ENCODE results near the gene RAD51B. TPM values are rescaled to one million over a fixed set of nuclear protein-coding genes. Genes with fewer than 3 reads are reported as not detected.
A peak's percentile ranks its signal among the peaks of the same experiment; 100 is the strongest.
"Not testable (repeated sequence)": the region's sequence is repeated elsewhere in the genome, so short reads cannot be mapped to it uniquely, and the experiment has no call there.

RAD51B gene
- total and polyA plus RNA-seq, 8 donors: 1.8 to 30.7 (median 15.3) TPM

DNA sequence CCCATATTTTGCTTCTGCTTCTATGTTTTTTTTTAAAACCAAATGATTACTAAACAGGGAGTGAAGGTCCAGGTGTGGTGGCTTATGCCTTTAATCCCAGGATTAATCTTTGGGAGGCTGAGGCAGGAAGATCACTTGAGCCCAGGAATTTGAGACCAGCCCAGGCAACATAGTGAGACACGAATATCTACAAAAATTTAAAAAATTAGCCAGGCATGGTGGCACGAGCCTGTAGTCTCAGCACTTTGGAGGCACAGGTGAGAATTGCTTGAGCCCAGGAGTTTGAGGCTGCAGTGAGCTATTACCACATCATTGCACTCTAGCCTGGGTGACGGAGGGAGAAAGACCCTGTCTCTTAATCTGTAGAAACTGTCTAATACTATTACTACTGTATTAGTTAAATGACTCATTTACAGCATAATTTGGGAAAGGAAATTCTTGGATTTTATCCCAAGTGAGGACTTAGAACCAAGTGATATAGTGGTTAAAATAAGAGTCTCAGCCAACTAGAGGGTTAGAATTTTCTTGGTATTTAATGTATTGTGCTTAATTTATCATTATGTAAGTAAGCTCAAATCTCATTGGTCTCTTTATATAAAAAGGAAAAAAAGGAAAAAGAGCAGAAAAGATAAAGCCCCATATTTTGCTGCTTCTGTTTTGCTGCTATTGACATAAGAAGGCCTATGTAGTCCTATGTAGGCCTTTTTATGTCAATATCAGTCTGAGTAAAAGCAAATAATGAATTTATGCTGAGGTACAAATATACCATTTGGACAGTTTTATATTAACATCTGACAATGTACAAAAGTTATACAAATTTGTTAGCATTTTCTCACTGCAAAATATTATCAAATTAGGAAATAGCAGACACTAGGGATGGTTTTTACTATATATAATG lies 163.4 kb downstream of the RAD51B start:
- intact Hi-C loops (cut with DNase I; ENCODE audit: low total_unique reads): no loop called here
- no peaks in the 10 kb centered on the region for H3K36me3 ChIP-seq
- DNase-seq: no peak
- H3K27ac ChIP-seq: no peak overlapping the region
- TF ChIP-seq POLR2A (IDR thresholded peaks at IDR 0.05): no peak
- TF ChIP-seq POLR2AphosphoS5 (IDR thresholded peaks at IDR 0.05): no peak
- H3K27me3 ChIP-seq: no peaks in the 10 kb centered on the region
- 78 to 85% (median 80%) methylated on average over 3 of the region's 3 CpGs for WGBS, 5 donors
- H3K4me1 ChIP-seq: peaks cover 0 to 32% (median 19%) of the 10 kb centered on the region in 4 donors
- H3K9me3 ChIP-seq: no peaks in the 10 kb centered on the region
- H3K4me3 ChIP-seq: no peak overlapping the region

DNA sequence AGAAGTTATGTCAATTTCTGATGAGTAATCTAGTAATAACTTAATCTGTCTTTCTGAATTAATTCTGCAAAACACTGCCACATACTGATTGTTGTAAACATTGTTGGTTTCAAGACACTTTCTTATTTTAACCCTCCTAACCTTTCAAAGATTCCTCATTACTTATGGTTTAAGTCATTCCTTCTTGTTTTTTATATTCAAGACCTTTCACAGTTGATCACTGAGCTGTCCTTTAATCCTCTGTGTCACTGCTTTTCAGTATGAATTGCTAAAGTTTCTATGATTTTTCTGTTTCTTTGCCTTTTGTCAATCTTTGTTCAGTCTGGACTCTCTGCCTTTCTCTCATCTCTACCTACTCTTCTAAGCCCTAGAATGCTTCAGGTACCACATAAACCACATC lies 164.7 kb downstream of the RAD51B start:
- DNase-seq: no peak
- no peaks in the 10 kb centered on the region for H3K27me3 ChIP-seq
- peaks cover 0 to 24% (median 9%) of the 10 kb centered on the region in 4 donors for H3K4me1 ChIP-seq
- no peak overlapping the region for H3K4me3 ChIP-seq
- TF ChIP-seq POLR2AphosphoS5 (IDR thresholded peaks at IDR 0.05) (no peak), EP300 (IDR thresholded peaks at IDR 0.05) (no peak), POLR2A (IDR thresholded peaks at IDR 0.05) (no peak)
- TF ChIP-seq, protein P1, sequence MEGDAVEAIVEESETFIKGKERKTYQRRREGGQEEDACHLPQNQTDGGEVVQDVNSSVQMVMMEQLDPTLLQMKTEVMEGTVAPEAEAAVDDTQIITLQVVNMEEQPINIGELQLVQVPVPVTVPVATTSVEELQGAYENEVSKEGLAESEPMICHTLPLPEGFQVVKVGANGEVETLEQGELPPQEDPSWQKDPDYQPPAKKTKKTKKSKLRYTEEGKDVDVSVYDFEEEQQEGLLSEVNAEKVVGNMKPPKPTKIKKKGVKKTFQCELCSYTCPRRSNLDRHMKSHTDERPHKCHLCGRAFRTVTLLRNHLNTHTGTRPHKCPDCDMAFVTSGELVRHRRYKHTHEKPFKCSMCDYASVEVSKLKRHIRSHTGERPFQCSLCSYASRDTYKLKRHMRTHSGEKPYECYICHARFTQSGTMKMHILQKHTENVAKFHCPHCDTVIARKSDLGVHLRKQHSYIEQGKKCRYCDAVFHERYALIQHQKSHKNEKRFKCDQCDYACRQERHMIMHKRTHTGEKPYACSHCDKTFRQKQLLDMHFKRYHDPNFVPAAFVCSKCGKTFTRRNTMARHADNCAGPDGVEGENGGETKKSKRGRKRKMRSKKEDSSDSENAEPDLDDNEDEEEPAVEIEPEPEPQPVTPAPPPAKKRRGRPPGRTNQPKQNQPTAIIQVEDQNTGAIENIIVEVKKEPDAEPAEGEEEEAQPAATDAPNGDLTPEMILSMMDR (IDR thresholded peaks at IDR 0.05): no peak
- no peaks in the 10 kb centered on the region for H3K9me3 ChIP-seq
- no peaks in the 10 kb centered on the region for H3K36me3 ChIP-seq
- intact Hi-C loops (cut with DNase I; ENCODE audit: low total_unique reads): no loop called here
- no peak overlapping the region for H3K27ac ChIP-seq

DNA sequence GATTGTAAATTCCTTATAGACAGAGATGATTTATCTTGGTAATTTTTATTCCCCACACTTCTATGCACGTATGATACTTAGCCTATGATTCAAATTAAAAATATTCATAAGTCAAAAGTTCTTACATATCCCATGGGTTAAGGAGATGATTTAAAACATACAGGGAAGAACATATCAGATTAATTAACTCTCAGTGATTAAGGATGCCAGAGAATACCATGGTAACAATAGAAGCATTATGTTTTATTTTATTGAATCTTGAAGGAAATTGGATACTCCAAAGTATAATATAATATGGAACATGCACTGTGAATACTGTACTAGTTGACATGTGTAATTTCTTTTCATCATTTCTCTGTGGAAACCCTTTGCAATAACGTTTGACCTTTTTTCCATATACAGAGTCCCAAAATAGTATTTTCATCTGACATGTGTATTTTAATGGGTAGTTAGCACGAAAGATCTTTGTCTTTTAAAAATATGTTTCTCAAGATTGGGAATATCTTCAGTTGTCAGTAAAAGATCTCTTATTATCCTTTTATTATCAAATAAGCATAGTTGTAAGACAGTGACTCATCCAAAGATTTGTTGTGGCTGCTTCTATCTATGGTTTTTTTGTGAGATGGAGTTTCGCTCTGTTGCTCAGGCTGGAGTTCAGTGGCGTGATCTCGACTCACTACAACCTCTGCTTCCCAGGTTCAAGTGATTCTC lies 166.7 kb downstream of the RAD51B start:
- peak overlapping the region in 1 of 5 donors; percentile 48 for H3K27ac ChIP-seq
- H3K27me3 ChIP-seq: no peaks in the 10 kb centered on the region
- H3K36me3 ChIP-seq: no peaks in the 10 kb centered on the region
- 74 to 85% (median 79%) methylated on average over 6 of the region's 6 CpGs for WGBS, 5 donors
- no peak for DNase-seq
- peaks cover 0 to 34% (median 9%) of the 10 kb centered on the region in 4 donors for H3K4me1 ChIP-seq
- TF ChIP-seq, protein P1 (IDR thresholded peaks at IDR 0.05): no peak
- TF ChIP-seq POLR2AphosphoS5 (IDR thresholded peaks at IDR 0.05) (no peak), POLR2A (IDR thresholded peaks at IDR 0.05) (no peak), EP300 (IDR thresholded peaks at IDR 0.05) (no peak)
- intact Hi-C loops (cut with DNase I; ENCODE audit: low total_unique reads): no loop called here
- H3K9me3 ChIP-seq: no peaks in the 10 kb centered on the region
- H3K4me3 ChIP-seq: no peak overlapping the region

DNA sequence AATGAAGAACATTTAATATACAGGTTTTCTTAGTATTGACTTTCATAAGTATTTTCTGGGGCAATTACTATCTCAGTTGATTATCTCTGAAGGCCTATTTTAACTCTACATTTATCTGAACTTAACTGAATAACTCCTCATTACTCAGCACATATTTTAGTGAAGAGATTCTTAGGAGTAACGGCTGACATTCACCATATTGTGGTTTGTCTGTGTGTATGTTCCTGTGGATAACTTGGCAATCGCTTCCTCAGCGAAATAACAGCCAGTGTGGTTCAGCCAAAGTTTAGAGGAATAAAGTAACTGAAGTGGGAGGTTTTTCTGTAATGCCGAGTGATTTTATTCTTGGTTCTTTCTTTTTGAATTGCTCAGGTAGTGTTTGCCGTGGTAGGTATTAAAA lies 168.0 kb downstream of the RAD51B start:
- peaks cover 0 to 34% (median 8%) of the 10 kb centered on the region in 4 donors for H3K4me1 ChIP-seq
- H3K4me3 ChIP-seq: no peak overlapping the region
- no peaks in the 10 kb centered on the region for H3K36me3 ChIP-seq
- H3K27me3 ChIP-seq: no peaks in the 10 kb centered on the region
- WGBS, 5 donors: 45 to 84% (median 55%) methylated on average over 5 of the region's 5 CpGs
- peak overlapping the region in 3 of 5 donors; percentile 6 to 67 (median 48) for H3K27ac ChIP-seq
- H3K9me3 ChIP-seq: no peaks in the 10 kb centered on the region
- peak in 1 of 2 donors; percentile 88 for DNase-seq
- TF ChIP-seq, protein P1 (IDR thresholded peaks at IDR 0.05): no peak
- TF ChIP-seq EP300 (IDR thresholded peaks at IDR 0.05): no peak
- no peak for TF ChIP-seq POLR2A (IDR thresholded peaks at IDR 0.05)
- TF ChIP-seq POLR2AphosphoS5 (IDR thresholded peaks at IDR 0.05): no peak
- intact Hi-C loops (cut with DNase I; ENCODE audit: low total_unique reads): no loop called here

DNA sequence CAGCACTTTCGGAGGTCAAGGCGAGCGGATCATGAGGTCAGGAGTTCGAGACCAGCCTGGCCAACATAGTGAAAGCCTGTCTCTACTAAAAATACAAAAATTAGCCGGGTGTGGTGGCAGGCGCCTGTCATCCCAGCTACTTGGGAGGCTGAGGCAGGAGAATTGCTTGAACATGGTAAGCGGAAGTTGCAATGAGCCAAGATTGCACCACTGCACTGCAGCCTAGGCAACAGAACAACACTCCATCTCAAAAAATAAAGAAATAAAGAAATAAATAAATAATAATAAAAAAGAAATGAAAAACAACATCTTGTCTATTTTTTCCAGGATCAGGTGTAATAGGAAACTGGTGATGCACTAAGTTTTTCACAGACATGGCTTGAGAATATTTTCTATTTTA lies 168.6 kb downstream of the RAD51B start:
- H3K9me3 ChIP-seq; H3K27me3 ChIP-seq; DNase-seq; H3K4me3 ChIP-seq; intact Hi-C loops (cut with DNase I; ENCODE audit: low total_unique reads); H3K36me3 ChIP-seq: not testable (repeated sequence)
- H3K27ac ChIP-seq: peak overlapping the region in 3 of 5 donors; percentile 6 to 67 (median 48)
- H3K4me1 ChIP-seq: peaks cover 0 to 28% (median 5%) of the 10 kb centered on the region in 4 donors
- WGBS, 5 donors: 91 to 95% (median 93%) methylated on average over 7 of the region's 7 CpGs
